ENCODE measurements around the gene C1QTNF5.

The C1QTNF5 gene
- long read RNA-seq = 0 reads

GRCh38 chr11:119340335-119341221 is at the start of gene C1QTNF5:
TSS of gene C1QTNF5 (minus strand) at chr11:119340883. CDS start at chr11:119340397, 486 bp downstream.
- no peak within 1 kb of the TSS for H3K27ac ChIP-seq (replicated peaks)
- peaks cover 24% of the 10 kb centered on the region for H3K27me3 ChIP-seq (ENCODE audit: insufficient read depth, poor library complexity, severe bottlenecking)
- TF ChIP-seq REST (IDR thresholded peaks at IDR 0.05; ENCODE audit: insufficient replicate concordance, low read depth) (no peak), POLR2AphosphoS5 (IDR thresholded peaks at IDR 0.05; ENCODE audit: low read depth) (no peak), CTCF (IDR thresholded peaks at IDR 0.05; ENCODE audit: insufficient read depth, low read length) (no peak), SPI1 (IDR thresholded peaks at IDR 0.05; ENCODE audit: borderline replicate concordance, low read depth) (no peak), GABPA (IDR thresholded peaks at IDR 0.05; ENCODE audit: low read depth) (no peak)

GRCh38 chr11:119389611-119390254 is 49.0 kb upstream of the C1QTNF5 start:
- DNase-seq (ENCODE audit: low read depth in 1 of 2, low spot score in 1 of 2) = no peak
- Histone ChIP-seq H3K27ac (replicated peaks) (no peak overlapping the region), H3K27me3 (ENCODE audit: insufficient read depth, poor library complexity, severe bottlenecking) (no peaks in the 10 kb centered on the region), H3K4me3 (replicated peaks; ENCODE audit: insufficient read depth, low read length) (no peak overlapping the region)
- TF ChIP-seq CTCF (IDR thresholded peaks at IDR 0.05; ENCODE audit: insufficient read depth, low read length) = peak; percentile 40
- no peak for TF ChIP-seq SPI1 (IDR thresholded peaks at IDR 0.05; ENCODE audit: borderline replicate concordance, low read depth)
- no peak for TF ChIP-seq REST (IDR thresholded peaks at IDR 0.05; ENCODE audit: insufficient replicate concordance, low read depth)
- no peak for TF ChIP-seq POLR2AphosphoS5 (IDR thresholded peaks at IDR 0.05; ENCODE audit: low read depth)

More at GRCh38 chr11:119340335-119341221, at the start of gene C1QTNF5:
- DNase-seq (ENCODE audit: low read depth in 1 of 2, low spot score in 1 of 2) = no peak
- no peak within 1 kb of the TSS for H3K4me3 ChIP-seq (replicated peaks; ENCODE audit: insufficient read depth, low read length)

GRCh38 chr11:119388103-119388502 is 47.4 kb upstream of the C1QTNF5 start:
- Histone ChIP-seq H3K4me3 (replicated peaks; ENCODE audit: insufficient read depth, low read length) (no peak overlapping the region), H3K27ac (replicated peaks) (no peak overlapping the region), H3K27me3 (ENCODE audit: insufficient read depth, poor library complexity, severe bottlenecking) (no peaks in the 10 kb centered on the region)
- TF ChIP-seq REST (IDR thresholded peaks at IDR 0.05; ENCODE audit: insufficient replicate concordance, low read depth) = no peak
- TF ChIP-seq POLR2AphosphoS5 (IDR thresholded peaks at IDR 0.05; ENCODE audit: low read depth) = no peak
- no peak for TF ChIP-seq GABPA (IDR thresholded peaks at IDR 0.05; ENCODE audit: low read depth)
- no peak for TF ChIP-seq CTCF (IDR thresholded peaks at IDR 0.05; ENCODE audit: insufficient read depth, low read length)
- TF ChIP-seq SPI1 (IDR thresholded peaks at IDR 0.05; ENCODE audit: borderline replicate concordance, low read depth) = no peak
- no peak for DNase-seq (ENCODE audit: low read depth in 1 of 2, low spot score in 1 of 2)

All from HL-60 (cell line).